ENCODE data around the gene MED4. TPM values are rescaled to one million over a fixed set of nuclear protein-coding genes. Genes with fewer than 3 reads are reported as not detected.

Gene MED4
- 100 to 1,000 TPM in 1 of 3 donors, 10 to 100 TPM in 2; 76.4 to 102 (median 84.5) TPM for polyA plus RNA-seq (ENCODE audit: insufficient read length in 3 of 3)
- long read RNA-seq, donor 1, transcript MED4-201 (7 exons, 2,022 nt) = major isoform, 20 of 61 reads
- long read RNA-seq, donor 1, partial matches to known transcripts = 38 of 61 reads
- long read RNA-seq, donor 1, other reads (novel, unspliced or antisense) = 0 of 61 reads
- long read RNA-seq, donor 2, transcript MED4-201 (7 exons, 2,022 nt) = major isoform, 14 of 2,439 reads
- long read RNA-seq, donor 2, transcript MED4-202 (7 exons, 931 nt) = minor isoform, 5 of 2,439 reads
- long read RNA-seq, donor 2, partial matches to known transcripts = 2,414 of 2,439 reads
- long read RNA-seq, donor 2, other reads (novel, unspliced or antisense) = 6 of 2,439 reads
- long read RNA-seq, donor 3, transcript MED4-202 (7 exons, 931 nt) = minor isoform, 15 of 143 reads
- long read RNA-seq, donor 3, transcript MED4-201 (7 exons, 2,022 nt) = major isoform, 63 of 143 reads
- long read RNA-seq, donor 3, partial matches to known transcripts = 65 of 143 reads
- long read RNA-seq, donor 3, other reads (novel, unspliced or antisense) = 0 of 143 reads
- long read RNA-seq, donor 4, transcript MED4-202 (7 exons, 931 nt) = minor isoform, 10 of 70 reads
- long read RNA-seq, donor 4, transcript MED4-201 (7 exons, 2,022 nt) = major isoform, 31 of 70 reads
- long read RNA-seq, donor 4, partial matches to known transcripts = 29 of 70 reads
- long read RNA-seq, donor 4, other reads (novel, unspliced or antisense) = 0 of 70 reads
- long read RNA-seq, donor 5 = 0 reads
- long read RNA-seq, donor 6, transcript MED4-201 (7 exons, 2,022 nt) = major isoform, 17 of 64 reads
- long read RNA-seq, donor 6, transcript MED4-202 (7 exons, 931 nt) = minor isoform, 5 of 64 reads
- long read RNA-seq, donor 6, partial matches to known transcripts = 40 of 64 reads
- long read RNA-seq, donor 6, other reads (novel, unspliced or antisense) = 0 of 64 reads
- long read RNA-seq, donor 7, transcript MED4-201 (7 exons, 2,022 nt) = major isoform, 39 of 112 reads
- long read RNA-seq, donor 7, transcript MED4-202 (7 exons, 931 nt) = minor isoform, 8 of 112 reads
- long read RNA-seq, donor 7, partial matches to known transcripts = 65 of 112 reads
- long read RNA-seq, donor 7, other reads (novel, unspliced or antisense) = 0 of 112 reads
- long read RNA-seq, donor 8 = 0 reads
- long read RNA-seq, donor 9, transcript MED4-202 (7 exons, 931 nt) = minor isoform, 7 of 2,707 reads
- long read RNA-seq, donor 9, transcript MED4-201 (7 exons, 2,022 nt) = major isoform, 34 of 2,707 reads
- long read RNA-seq, donor 9, partial matches to known transcripts = 2,666 of 2,707 reads
- long read RNA-seq, donor 9, other reads (novel, unspliced or antisense) = 0 of 2,707 reads
- long read RNA-seq, donor 10, transcript MED4-202 (7 exons, 931 nt) = minor isoform, 10 of 100 reads
- long read RNA-seq, donor 10, transcript MED4-201 (7 exons, 2,022 nt) = major isoform, 32 of 100 reads
- long read RNA-seq, donor 10, partial matches to known transcripts = 52 of 100 reads
- long read RNA-seq, donor 10, other reads (novel, unspliced or antisense) = 6 of 100 reads
- long read RNA-seq, donor 11, transcript MED4-201 (7 exons, 2,022 nt) = major isoform, 45 of 82 reads
- long read RNA-seq, donor 11, partial matches to known transcripts = 34 of 82 reads
- long read RNA-seq, donor 11, other reads (novel, unspliced or antisense) = 0 of 82 reads
- long read RNA-seq, donor 12, transcript MED4-201 (7 exons, 2,022 nt) = major isoform, 11 of 32 reads
- long read RNA-seq, donor 12, partial matches to known transcripts = 20 of 32 reads
- long read RNA-seq, donor 12, other reads (novel, unspliced or antisense) = 0 of 32 reads
- long read RNA-seq, donor 13 = 0 reads
- long read RNA-seq, donor 14, transcript MED4-202 (7 exons, 931 nt) = minor isoform, 6 of 106 reads
- long read RNA-seq, donor 14, transcript MED4-201 (7 exons, 2,022 nt) = major isoform, 45 of 106 reads
- long read RNA-seq, donor 14, partial matches to known transcripts = 55 of 106 reads
- long read RNA-seq, donor 14, other reads (novel, unspliced or antisense) = 0 of 106 reads
- long read RNA-seq, donor 15, transcript MED4-201 (7 exons, 2,022 nt) = major isoform, 21 of 34 reads
- long read RNA-seq, donor 15, partial matches to known transcripts = 11 of 34 reads
- long read RNA-seq, donor 15, other reads (novel, unspliced or antisense) = 0 of 34 reads
- long read RNA-seq, donor 16, transcript MED4-201 (7 exons, 2,022 nt) = major isoform, 112 of 201 reads
- long read RNA-seq, donor 16, transcript MED4-202 (7 exons, 931 nt) = minor isoform, 18 of 201 reads
- long read RNA-seq, donor 16, partial matches to known transcripts = 71 of 201 reads
- long read RNA-seq, donor 16, other reads (novel, unspliced or antisense) = 0 of 201 reads

GRCh38 chr13:48094781-48095502 is at the start of gene MED4:
Gene MED4 (minus strand): TSS chr13:48095104. CDS start chr13:48095078, 26 bp downstream.
- DNase-seq (ENCODE audit: extremely low read depth in 1 of 11, low read depth in 9 of 11, low spot score in 4 of 11) = peak; percentile 87 to 96 (median 92)

GRCh38 chr13:48144413-48145035 is 49.6 kb upstream of the MED4 start:
- DNase-seq (ENCODE audit: extremely low read depth in 1 of 11, low read depth in 9 of 11, low spot score in 4 of 11) = no peak

GRCh38 chr13:48142436-48142835 is 47.5 kb upstream of the MED4 start:
- no peak for DNase-seq (ENCODE audit: extremely low read depth in 1 of 11, low read depth in 9 of 11, low spot score in 4 of 11)

- DNase-seq (ENCODE audit: extremely low read depth in 1 of 11, low read depth in 9 of 11, low spot score in 4 of 11) = no peak
Measured at GRCh38 chr13:48138270-48138669, 43.4 kb upstream of the MED4 start.

GRCh38 chr13:48132961-48133360 is 38.1 kb upstream of the MED4 start:
- no peak for DNase-seq (ENCODE audit: extremely low read depth in 1 of 11, low read depth in 9 of 11, low spot score in 4 of 11)

- no peak for DNase-seq (ENCODE audit: extremely low read depth in 1 of 11, low read depth in 9 of 11, low spot score in 4 of 11)
Measured at GRCh38 chr13:48131533-48131932, 36.6 kb upstream of the MED4 start.

- DNase-seq (ENCODE audit: extremely low read depth in 1 of 11, low read depth in 9 of 11, low spot score in 4 of 11) = peak in 5 of 11 donors; percentile 51 to 70 (median 59)
Measured at GRCh38 chr13:48126944-48127830, 32.3 kb upstream of the MED4 start.

- peak in 1 of 11 donors; percentile 43 for DNase-seq (ENCODE audit: extremely low read depth in 1 of 11, low read depth in 9 of 11, low spot score in 4 of 11)
Measured at GRCh38 chr13:48125794-48126228, 30.9 kb upstream of the MED4 start.

GRCh38 chr13:48123812-48124211 is 28.9 kb upstream of the MED4 start:
- DNase-seq (ENCODE audit: extremely low read depth in 1 of 11, low read depth in 9 of 11, low spot score in 4 of 11) = no peak

GRCh38 chr13:48121733-48122132 is 26.8 kb upstream of the MED4 start:
- DNase-seq (ENCODE audit: extremely low read depth in 1 of 11, low read depth in 9 of 11, low spot score in 4 of 11) = no peak

GRCh38 chr13:48120241-48120640 is 25.3 kb upstream of the MED4 start:
- no peak for DNase-seq (ENCODE audit: extremely low read depth in 1 of 11, low read depth in 9 of 11, low spot score in 4 of 11)

GRCh38 chr13:48118030-48118429 is 23.1 kb upstream of the MED4 start:
- no peak for DNase-seq (ENCODE audit: extremely low read depth in 1 of 11, low read depth in 9 of 11, low spot score in 4 of 11)

- DNase-seq (ENCODE audit: extremely low read depth in 1 of 11, low read depth in 9 of 11, low spot score in 4 of 11) = no peak
Measured at GRCh38 chr13:48116808-48117207, 21.9 kb upstream of the MED4 start.

- DNase-seq (ENCODE audit: extremely low read depth in 1 of 11, low read depth in 9 of 11, low spot score in 4 of 11) = no peak
Measured at GRCh38 chr13:48113756-48114130, 18.8 kb upstream of the MED4 start.
